Measurements from ENCODE around the gene CAPZB.
A peak's percentile ranks its signal among the peaks of the same experiment; 100 is the strongest.

Gene CAPZB

DNA sequence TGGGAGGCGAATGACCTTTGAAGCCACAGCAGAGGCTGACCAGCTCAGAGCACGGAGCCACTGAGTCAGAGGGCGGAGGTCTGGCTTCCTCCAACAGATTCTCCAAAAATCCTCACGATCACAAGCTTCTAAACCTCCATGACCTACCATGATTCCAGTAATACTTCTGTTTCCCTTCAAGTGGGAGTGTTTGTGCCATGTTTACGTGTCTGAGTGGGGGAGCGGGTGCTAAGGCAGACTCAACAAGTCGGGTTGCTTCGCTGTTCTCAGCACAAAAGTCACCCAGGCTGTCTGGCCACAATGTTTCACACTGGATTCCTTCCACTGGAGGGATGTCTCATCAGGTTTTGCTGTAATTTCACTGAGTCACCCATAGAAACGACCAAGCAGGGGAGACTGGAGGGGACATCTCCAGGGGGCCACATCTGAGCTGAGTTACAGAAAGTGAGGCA lies 87.0 kb downstream of the CAPZB start:
- no peak for TF ChIP-seq PAX5 (IDR thresholded peaks at IDR 0.05; ENCODE audit: insufficient read depth, low read length, severe bottlenecking)
- no peak for TF ChIP-seq POLR2AphosphoS5 (IDR thresholded peaks at IDR 0.05; ENCODE audit: low read depth, low read length)
- TF ChIP-seq POU2F2 (IDR thresholded peaks at IDR 0.05; ENCODE audit: low read depth, low read length) = no peak
- no peak for TF ChIP-seq SPI1 (IDR thresholded peaks at IDR 0.05; ENCODE audit: low read depth, low read length)
- TF ChIP-seq TAF1 (IDR thresholded peaks at IDR 0.05; ENCODE audit: low read depth, low read length) = no peak
- TF ChIP-seq POLR2A (IDR thresholded peaks at IDR 0.05; ENCODE audit: low read depth, low read length) = no peak
- DNase-seq (ENCODE audit: insufficient read length, low spot score) (no peak), FAIRE-seq (no peak)

DNA sequence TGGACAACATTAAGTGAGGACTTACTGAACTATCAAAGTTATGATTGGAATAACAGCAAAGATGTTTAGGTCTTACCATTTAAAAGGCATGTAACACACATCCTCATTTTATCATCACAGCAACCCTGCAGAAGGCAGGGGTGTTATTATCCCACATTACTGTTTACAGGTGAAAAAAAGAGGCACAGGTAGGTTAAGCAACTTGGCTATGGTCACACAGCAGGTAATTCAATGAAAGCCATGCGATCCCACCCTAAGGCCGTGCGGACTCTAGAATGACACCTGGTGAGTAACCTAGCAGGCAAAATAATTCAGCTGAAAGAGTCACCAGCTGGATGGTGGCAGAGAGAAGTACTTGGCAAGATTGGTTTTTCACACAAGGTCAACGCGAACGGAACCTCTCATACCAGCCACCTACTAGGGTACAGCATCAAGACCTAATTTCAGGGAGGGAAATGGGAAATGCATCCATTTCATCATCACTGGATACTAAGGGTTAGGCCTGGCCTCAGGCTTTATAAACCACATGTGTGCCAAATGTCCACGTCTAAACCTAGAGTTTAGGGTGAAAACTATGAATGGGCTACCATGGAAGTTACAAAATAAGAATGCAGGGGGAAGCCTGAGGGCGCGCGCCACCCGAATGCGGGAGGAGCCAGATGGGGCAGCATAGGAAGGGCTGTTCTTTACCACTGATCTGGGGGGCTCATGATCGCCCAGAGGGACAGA lies 88.0 kb downstream of the CAPZB start:
- no peak for TF ChIP-seq POU2F2 (IDR thresholded peaks at IDR 0.05; ENCODE audit: low read depth, low read length)
- TF ChIP-seq POLR2A (IDR thresholded peaks at IDR 0.05; ENCODE audit: low read depth, low read length) = no peak
- TF ChIP-seq TAF1 (IDR thresholded peaks at IDR 0.05; ENCODE audit: low read depth, low read length) = no peak
- no peak for TF ChIP-seq SPI1 (IDR thresholded peaks at IDR 0.05; ENCODE audit: low read depth, low read length)
- TF ChIP-seq POLR2AphosphoS5 (IDR thresholded peaks at IDR 0.05; ENCODE audit: low read depth, low read length) = no peak
- TF ChIP-seq PAX5 (IDR thresholded peaks at IDR 0.05; ENCODE audit: insufficient read depth, low read length, severe bottlenecking) = no peak
- peak; percentile 43 for FAIRE-seq
- no peak for DNase-seq (ENCODE audit: insufficient read length, low spot score)

DNA sequence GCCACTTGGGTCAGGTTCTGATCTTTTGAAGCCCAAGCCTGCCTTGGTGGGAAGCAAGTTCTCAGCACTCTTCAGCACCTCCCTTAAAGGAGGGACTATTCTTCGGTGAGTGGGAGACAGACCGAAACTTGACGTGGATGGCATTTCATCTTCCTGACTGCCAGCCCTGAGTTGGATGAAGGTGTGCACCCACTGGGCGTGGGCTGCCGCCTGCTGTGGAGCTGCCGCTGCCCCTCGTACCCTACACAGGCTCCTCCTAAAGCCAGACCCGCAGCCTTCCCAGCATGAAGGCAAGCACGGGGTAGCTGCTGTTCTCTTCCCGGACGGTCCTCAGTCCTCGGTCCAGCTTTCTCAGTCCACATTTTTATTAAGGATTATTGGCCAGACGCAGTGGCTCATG lies 89.1 kb downstream of the CAPZB start:
- FAIRE-seq = no peak

DNA sequence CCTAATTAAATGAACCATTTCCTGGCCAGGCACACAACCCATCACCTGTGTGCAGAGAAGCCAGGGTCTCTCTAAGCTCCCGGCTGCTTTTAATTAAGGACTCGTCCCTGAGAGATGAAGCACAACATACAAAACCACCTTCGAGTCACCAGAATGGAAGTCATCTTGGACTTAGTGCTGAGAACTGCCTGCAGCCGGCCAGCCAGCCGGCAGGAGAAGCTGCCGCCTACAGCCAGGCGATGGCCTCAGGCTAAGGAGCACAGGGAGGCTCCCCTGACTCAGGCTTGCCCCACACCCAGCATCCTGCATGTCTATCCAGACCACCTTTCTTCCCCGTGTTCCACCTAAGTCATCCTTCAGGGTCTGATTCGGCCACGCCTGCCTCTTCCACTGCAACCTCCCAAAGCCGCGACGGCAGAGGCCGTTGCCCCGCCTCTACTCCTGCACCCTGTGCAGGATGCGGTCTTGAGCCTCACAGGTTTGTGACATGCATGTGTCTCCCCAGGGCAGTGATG lies 89.6 kb downstream of the CAPZB start:
- FAIRE-seq (no peak), DNase-seq (ENCODE audit: insufficient read length, low spot score) (no peak)
- no peak for TF ChIP-seq POLR2A (IDR thresholded peaks at IDR 0.05; ENCODE audit: low read depth, low read length)
- TF ChIP-seq POU2F2 (IDR thresholded peaks at IDR 0.05; ENCODE audit: low read depth, low read length) = no peak

More for the DNA sequence above, 89.1 kb downstream of the CAPZB start:
- TF ChIP-seq TAF1 (IDR thresholded peaks at IDR 0.05; ENCODE audit: low read depth, low read length) = no peak
- no peak for TF ChIP-seq POU2F2 (IDR thresholded peaks at IDR 0.05; ENCODE audit: low read depth, low read length)
- no peak for TF ChIP-seq POLR2AphosphoS5 (IDR thresholded peaks at IDR 0.05; ENCODE audit: low read depth, low read length)
- no peak for TF ChIP-seq SPI1 (IDR thresholded peaks at IDR 0.05; ENCODE audit: low read depth, low read length)
- no peak for TF ChIP-seq PAX5 (IDR thresholded peaks at IDR 0.05; ENCODE audit: insufficient read depth, low read length, severe bottlenecking)
- TF ChIP-seq POLR2A (IDR thresholded peaks at IDR 0.05; ENCODE audit: low read depth, low read length) = no peak
- DNase-seq (ENCODE audit: insufficient read length, low spot score) = no peak

DNA sequence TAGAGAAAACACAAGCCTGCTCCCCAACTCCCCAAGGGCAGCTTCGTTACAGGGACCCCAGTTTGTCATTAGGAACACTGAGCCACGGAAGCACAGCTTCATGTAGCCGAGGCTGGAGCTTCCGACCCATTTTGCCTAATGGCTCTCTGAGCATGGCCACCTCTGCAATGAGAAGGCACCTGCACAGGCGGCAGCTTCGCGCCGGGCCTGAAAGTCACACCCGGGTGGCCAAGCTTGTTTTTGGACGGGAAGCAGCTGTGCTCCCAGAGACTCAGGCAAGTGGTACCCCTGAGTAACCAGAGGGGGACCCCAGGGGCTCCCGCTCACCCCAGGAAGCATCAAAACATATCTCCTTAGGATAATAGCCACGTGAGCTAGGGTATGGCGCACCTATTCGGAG lies 92.3 kb downstream of the CAPZB start:
- DNase-seq (ENCODE audit: insufficient read length, low spot score) (peak; percentile 38), FAIRE-seq (peak; percentile 54)
- TF ChIP-seq TAF1 (IDR thresholded peaks at IDR 0.05; ENCODE audit: low read depth, low read length) (no peak), POLR2A (IDR thresholded peaks at IDR 0.05; ENCODE audit: low read depth, low read length) (no peak), POLR2AphosphoS5 (IDR thresholded peaks at IDR 0.05; ENCODE audit: low read depth, low read length) (no peak)

DNA sequence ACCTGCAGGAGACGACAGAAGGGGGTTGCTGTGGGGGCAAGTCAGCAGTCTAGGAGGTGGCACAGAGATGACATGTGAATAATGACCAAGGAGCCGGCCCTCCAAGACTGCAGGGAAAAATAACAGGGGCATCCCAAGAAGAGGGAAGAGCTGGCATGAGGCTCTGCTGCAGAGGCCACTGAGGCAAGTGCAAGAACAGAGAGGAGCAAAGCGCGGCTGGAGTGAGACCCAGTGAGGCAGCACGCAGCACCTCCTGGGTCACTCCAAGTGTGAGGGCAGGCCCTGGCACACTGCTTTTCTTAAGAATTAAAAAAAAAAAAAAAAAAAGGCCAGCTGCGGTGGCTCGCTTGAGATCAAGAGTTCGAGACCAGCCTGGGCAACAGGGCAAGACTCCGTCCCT lies 93.1 kb downstream of the CAPZB start:
- TF ChIP-seq POLR2A (IDR thresholded peaks at IDR 0.05; ENCODE audit: low read depth, low read length) = no peak
- TF ChIP-seq PAX5 (IDR thresholded peaks at IDR 0.05; ENCODE audit: insufficient read depth, low read length, severe bottlenecking) = no peak
- FAIRE-seq = no peak

DNA sequence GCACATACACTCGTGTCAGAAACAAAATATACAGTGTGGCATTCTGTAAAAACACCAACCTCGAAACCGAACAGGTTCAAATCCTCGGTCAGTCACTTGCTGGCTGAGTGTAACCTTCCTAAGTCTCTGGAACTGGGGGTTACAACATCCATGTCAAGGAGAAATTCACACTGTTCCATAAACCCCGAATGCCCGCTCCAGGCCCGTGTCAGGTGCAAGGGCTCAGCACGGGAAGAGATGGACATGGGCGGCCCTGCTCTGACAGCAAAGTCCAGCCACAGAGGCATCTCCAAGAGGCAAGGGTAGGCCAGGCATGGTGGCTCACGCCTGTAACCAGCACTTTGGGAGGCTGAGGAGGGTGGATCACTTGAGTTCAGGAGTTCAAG lies 93.8 kb downstream of the CAPZB start:
- no peak for DNase-seq (ENCODE audit: insufficient read length, low spot score)
- no peak for TF ChIP-seq TAF1 (IDR thresholded peaks at IDR 0.05; ENCODE audit: low read depth, low read length)
- TF ChIP-seq SPI1 (IDR thresholded peaks at IDR 0.05; ENCODE audit: low read depth, low read length) = no peak
- TF ChIP-seq POU2F2 (IDR thresholded peaks at IDR 0.05; ENCODE audit: low read depth, low read length) = no peak
- no peak for TF ChIP-seq POLR2A (IDR thresholded peaks at IDR 0.05; ENCODE audit: low read depth, low read length)
- TF ChIP-seq PAX5 (IDR thresholded peaks at IDR 0.05; ENCODE audit: insufficient read depth, low read length, severe bottlenecking) = no peak
- TF ChIP-seq POLR2AphosphoS5 (IDR thresholded peaks at IDR 0.05; ENCODE audit: low read depth, low read length) = no peak
- peak; percentile 78 for FAIRE-seq

More for the DNA sequence above, 93.1 kb downstream of the CAPZB start:
- no peak for DNase-seq (ENCODE audit: insufficient read length, low spot score)

DNA sequence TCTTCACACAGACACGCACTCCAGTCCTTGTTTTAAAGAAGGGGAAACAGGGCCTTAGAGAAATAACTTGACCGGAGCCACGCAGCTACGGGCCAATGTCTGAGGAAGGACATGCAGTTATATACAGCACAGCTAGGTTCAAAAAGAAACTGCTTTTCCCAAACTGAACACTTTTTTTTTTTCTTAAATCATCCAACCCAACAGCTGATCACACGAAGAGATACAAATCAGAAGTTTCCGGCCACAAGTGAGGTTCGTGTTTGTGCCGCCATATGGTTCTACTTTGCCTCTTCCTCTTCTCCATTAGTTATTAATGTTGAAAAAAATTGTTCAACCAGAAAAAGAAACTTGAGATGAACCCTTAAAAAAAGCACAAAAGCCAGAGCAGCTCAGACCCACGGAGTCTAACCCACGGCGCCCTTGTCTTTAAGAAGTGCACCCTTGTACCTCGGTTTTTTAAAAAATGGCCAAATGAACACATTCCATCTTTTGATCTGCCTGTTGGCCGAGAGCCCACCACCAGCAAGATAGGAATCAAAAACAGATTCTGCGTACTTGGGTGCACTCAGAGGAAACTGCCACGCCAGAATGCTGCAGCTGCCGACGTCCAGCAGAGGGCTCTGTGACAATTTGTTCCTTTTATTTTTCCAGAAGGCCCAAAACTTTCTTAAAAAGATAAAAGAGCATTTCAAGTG lies 94.3 kb downstream of the CAPZB start:
- no peak for TF ChIP-seq POLR2A (IDR thresholded peaks at IDR 0.05; ENCODE audit: low read depth, low read length)
- peak; percentile 43; the same call in 1 of the 2 replicates for TF ChIP-seq SPI1 (IDR thresholded peaks at IDR 0.05; ENCODE audit: low read depth, low read length)
- peak; percentile 67 for DNase-seq (ENCODE audit: insufficient read length, low spot score)
- peak; percentile 83 for FAIRE-seq

DNA sequence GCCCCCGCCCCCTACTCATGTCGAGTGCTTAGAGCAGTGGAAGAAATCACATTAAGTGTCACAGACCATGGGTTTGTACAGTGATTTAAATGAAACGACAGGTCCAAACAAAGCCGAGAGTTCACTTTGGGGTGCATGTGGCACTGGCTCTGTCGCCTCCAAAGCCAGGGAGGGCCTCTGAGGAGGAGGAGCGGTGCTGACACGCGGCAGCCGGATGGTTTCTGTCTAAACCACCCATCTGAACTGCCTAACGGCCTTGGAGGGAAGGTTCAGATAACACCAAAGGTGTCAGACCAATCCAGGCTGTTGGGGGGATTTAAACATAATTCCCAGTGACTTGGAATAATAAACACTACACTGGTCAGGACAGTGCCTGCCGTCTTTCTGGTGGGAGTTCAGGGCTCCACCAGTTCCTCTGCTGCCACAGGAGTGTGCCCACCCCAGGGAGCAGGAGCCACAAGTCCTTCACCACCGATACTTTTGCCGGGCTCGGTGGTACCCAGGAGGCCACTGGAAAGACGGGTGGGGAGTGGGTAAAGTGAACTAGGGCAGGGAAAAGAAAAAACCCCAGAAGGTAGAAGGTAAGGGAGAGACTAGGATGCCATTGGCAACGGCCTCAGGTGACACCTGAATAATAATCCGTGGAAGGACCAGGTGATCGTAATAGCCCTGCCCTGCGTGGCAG lies 95.0 kb downstream of the CAPZB start:
- no peak for TF ChIP-seq POLR2AphosphoS5 (IDR thresholded peaks at IDR 0.05; ENCODE audit: low read depth, low read length)
- no peak for TF ChIP-seq TAF1 (IDR thresholded peaks at IDR 0.05; ENCODE audit: low read depth, low read length)
- no peak for TF ChIP-seq POU2F2 (IDR thresholded peaks at IDR 0.05; ENCODE audit: low read depth, low read length)
- no peak for TF ChIP-seq POLR2A (IDR thresholded peaks at IDR 0.05; ENCODE audit: low read depth, low read length)
- no peak for TF ChIP-seq SPI1 (IDR thresholded peaks at IDR 0.05; ENCODE audit: low read depth, low read length)
- TF ChIP-seq PAX5 (IDR thresholded peaks at IDR 0.05; ENCODE audit: insufficient read depth, low read length, severe bottlenecking) = no peak
- DNase-seq (ENCODE audit: insufficient read length, low spot score) = no peak
- no peak for FAIRE-seq
